NB4 (cell line): Measurements from ENCODE around the gene ADIPOR1.
"Not testable (repeated sequence)": the region's sequence is repeated elsewhere in the genome, so short reads cannot be mapped to it uniquely, and the experiment has no call there.

ENCODE experiments used
- DNase-seq: peaks from one replicate; pipeline ENCODE4 v3.0.0; 2010; ENCODE audit warnings: low read depth
- H3K4me3 ChIP-seq: one replicate; pipeline ENCODE4 v1.5.1; 2011; ENCODE audit warnings: mild to moderate bottlenecking, low read depth, low read length, moderate library complexity
- CTCF ChIP-seq: IDR thresholded peaks from one replicate; pipeline ENCODE4 v1.5.1; 2012; ENCODE audit warnings: low read depth, low read length
- MAX ChIP-seq: IDR thresholded peaks from 2 replicates; pipeline ENCODE4 v1.6.1; 2011; ENCODE audit warnings: low read depth, low read length
- MYC ChIP-seq: IDR thresholded peaks from 2 replicates; pipeline ENCODE4 v1.6.1; 2011; ENCODE audit warnings: low read depth, low read length
- POLR2A ChIP-seq: IDR thresholded peaks from 2 replicates; pipeline ENCODE4 v1.6.1; 2011; ENCODE audit warnings: mild to moderate bottlenecking; ENCODE audit not compliant: insufficient read length; ENCODE audit errors: extremely low read depth

Gene ADIPOR1

GRCh38 chr1:202987255-202987654 lies 29.1 kb upstream of the ADIPOR1 start:
- TF ChIP-seq MAX = no peak
- TF ChIP-seq CTCF = no peak
- no peak for TF ChIP-seq POLR2A
- H3K4me3 ChIP-seq = no peak overlapping the region
- DNase-seq = no peak

GRCh38 chr1:202986120-202986519 lies 28.0 kb upstream of the ADIPOR1 start:
- H3K4me3 ChIP-seq, DNase-seq: not testable (repeated sequence)

- peak; percentile 27 for DNase-seq
- no peak overlapping the region for H3K4me3 ChIP-seq
- no peak for TF ChIP-seq MYC
Measured at GRCh38 chr1:202982715-202983430, 24.8 kb upstream of the ADIPOR1 start.

- TF ChIP-seq POLR2A (no peak), CTCF (no peak), MAX (no peak), MYC (no peak)
- DNase-seq = no peak
- no peak overlapping the region for H3K4me3 ChIP-seq
Measured at GRCh38 chr1:202981939-202982338, 23.8 kb upstream of the ADIPOR1 start.

GRCh38 chr1:202979459-202979858 lies 21.3 kb upstream of the ADIPOR1 start:
- no peak overlapping the region for H3K4me3 ChIP-seq
- TF ChIP-seq CTCF = no peak
- no peak for TF ChIP-seq MAX
- TF ChIP-seq POLR2A = no peak
- no peak for TF ChIP-seq MYC
- DNase-seq = no peak

- TF ChIP-seq MYC = no peak
- DNase-seq = peak; percentile 59
- H3K4me3 ChIP-seq = no peak overlapping the region
Measured at GRCh38 chr1:202976633-202977032, 18.5 kb upstream of the ADIPOR1 start.

- TF ChIP-seq MYC (no peak), MAX (no peak), POLR2A (no peak), CTCF (no peak)
- H3K4me3 ChIP-seq = no peak overlapping the region
Measured at GRCh38 chr1:202974856-202975255, 16.7 kb upstream of the ADIPOR1 start.

More at GRCh38 chr1:202974856-202975255, 16.7 kb upstream of the ADIPOR1 start:
- DNase-seq = no peak
